K562 (cell line): ENCODE data around the gene POU3F1. TPM values are rescaled to one million over a fixed set of nuclear protein-coding genes. Genes with fewer than 3 reads are reported as not detected.

ENCODE experiments used
- RBFOX2 ChIP-seq: fragments of 200-400 bp; formaldehyde crosslinking; IDR thresholded peaks from 2 replicates; pipeline ENCODE4 v1.6.1; 2017; ENCODE audit warnings: low read depth, mild to moderate bottlenecking, low read length, moderate library complexity
- STAT5A ChIP-seq: IDR thresholded peaks from 2 replicates; pipeline ENCODE4 v1.6.1; 2012; ENCODE audit warnings: low read length, inconsistent platforms, borderline replicate concordance
- polyA plus RNA-seq, 8 experiments: library from polyadenylated mRNA; depleted of rRNA in 4 of 8; stranded (reverse) in 5 of 8; unstranded in 3 of 8; fragments of >200 nt; fragmentation: Nextera tagmentation in 2 of 8; fragmentation: Illumina TruSeq in 1 of 8; extraction: Ambion mirVana in 2 of 8; extraction: Trizol in 1 of 8; gene quantifications; 2 replicates each; pipeline versions ENCODE4 v1.2.1 to v1.2.3, GENCODE V29; 2011 to 2014; ENCODE audit warnings: inconsistent platforms in 1 of 8, missing spikeins in 1 of 8
- total RNA-seq, 7 experiments: library from RNA; depleted of rRNA in 6 of 7; stranded (reverse); fragments of >200 nt in 6 of 7; fragmentation: Illumina TruSeq in 2 of 7; extraction: Trizol in 2 of 7; gene quantifications; 2 replicates each; pipeline versions ENCODE4 v1.2.1 to v1.2.3, GENCODE V29; 2011 to 2021; ENCODE audit warnings: low replicate concordance in 1 of 7
- TF ChIP-seq, protein P1 (sequence below): sonication (generic); formaldehyde crosslinking; IDR thresholded peaks from 2 replicates; pipeline ENCODE4 v1.8.1; 2023; ENCODE audit warnings: missing genetic modification reagents, mild to moderate bottlenecking, borderline replicate concordance
- TF ChIP-seq, protein P2 (sequence below): fragments of 250-450 bp; sonication (Bioruptor Pico); IDR thresholded peaks from 2 replicates; pipeline ENCODE4 v1.8.0; 2021; ENCODE audit warnings: moderate library complexity, mild to moderate bottlenecking, inconsistent platforms
- TF ChIP-seq, protein P3 (sequence below), 2 experiments: IDR thresholded peaks; 2 replicates each; pipeline ENCODE4 v1.6.1; 2011; ENCODE audit warnings: borderline replicate concordance in 1 of 2, control low read depth in 1 of 2, low read depth in 1 of 2, low read length in 1 of 2, mild to moderate bottlenecking in 1 of 2, mixed read lengths in 1 of 2, moderate library complexity in 1 of 2; ENCODE audit not compliant: insufficient read depth in 1 of 2, insufficient read length in 1 of 2, poor library complexity in 1 of 2, severe bottlenecking in 1 of 2; ENCODE audit errors: extremely low read depth in 1 of 2

The POU3F1 gene
- total and polyA plus RNA-seq, 9 of the 15 experiments (the other 6 are each of a cell fraction or from before 2014, with no cell fraction given) = 0.09 TPM; not detected in 8

DNA sequence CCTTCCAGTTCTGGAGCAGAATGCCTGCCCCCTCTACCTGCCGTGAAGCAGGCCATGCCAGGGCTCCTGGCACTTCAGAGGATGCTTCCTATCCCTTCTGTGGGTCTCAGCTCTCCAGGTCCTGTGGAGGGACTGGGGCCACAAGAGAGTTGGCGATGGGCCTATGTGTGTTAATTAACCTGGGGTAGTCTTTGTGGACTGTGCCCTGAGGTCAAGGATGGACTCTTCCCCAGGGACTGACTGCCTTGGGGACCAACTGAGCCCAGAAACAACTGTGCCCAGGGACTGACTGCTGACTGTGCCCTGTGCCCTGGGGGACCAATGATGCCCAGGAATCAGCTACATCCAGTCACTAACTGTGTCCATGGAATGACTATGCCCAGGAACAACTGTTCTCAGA is 37.5 kb upstream of the POU3F1 start (continued):
- TF ChIP-seq, protein P1, sequence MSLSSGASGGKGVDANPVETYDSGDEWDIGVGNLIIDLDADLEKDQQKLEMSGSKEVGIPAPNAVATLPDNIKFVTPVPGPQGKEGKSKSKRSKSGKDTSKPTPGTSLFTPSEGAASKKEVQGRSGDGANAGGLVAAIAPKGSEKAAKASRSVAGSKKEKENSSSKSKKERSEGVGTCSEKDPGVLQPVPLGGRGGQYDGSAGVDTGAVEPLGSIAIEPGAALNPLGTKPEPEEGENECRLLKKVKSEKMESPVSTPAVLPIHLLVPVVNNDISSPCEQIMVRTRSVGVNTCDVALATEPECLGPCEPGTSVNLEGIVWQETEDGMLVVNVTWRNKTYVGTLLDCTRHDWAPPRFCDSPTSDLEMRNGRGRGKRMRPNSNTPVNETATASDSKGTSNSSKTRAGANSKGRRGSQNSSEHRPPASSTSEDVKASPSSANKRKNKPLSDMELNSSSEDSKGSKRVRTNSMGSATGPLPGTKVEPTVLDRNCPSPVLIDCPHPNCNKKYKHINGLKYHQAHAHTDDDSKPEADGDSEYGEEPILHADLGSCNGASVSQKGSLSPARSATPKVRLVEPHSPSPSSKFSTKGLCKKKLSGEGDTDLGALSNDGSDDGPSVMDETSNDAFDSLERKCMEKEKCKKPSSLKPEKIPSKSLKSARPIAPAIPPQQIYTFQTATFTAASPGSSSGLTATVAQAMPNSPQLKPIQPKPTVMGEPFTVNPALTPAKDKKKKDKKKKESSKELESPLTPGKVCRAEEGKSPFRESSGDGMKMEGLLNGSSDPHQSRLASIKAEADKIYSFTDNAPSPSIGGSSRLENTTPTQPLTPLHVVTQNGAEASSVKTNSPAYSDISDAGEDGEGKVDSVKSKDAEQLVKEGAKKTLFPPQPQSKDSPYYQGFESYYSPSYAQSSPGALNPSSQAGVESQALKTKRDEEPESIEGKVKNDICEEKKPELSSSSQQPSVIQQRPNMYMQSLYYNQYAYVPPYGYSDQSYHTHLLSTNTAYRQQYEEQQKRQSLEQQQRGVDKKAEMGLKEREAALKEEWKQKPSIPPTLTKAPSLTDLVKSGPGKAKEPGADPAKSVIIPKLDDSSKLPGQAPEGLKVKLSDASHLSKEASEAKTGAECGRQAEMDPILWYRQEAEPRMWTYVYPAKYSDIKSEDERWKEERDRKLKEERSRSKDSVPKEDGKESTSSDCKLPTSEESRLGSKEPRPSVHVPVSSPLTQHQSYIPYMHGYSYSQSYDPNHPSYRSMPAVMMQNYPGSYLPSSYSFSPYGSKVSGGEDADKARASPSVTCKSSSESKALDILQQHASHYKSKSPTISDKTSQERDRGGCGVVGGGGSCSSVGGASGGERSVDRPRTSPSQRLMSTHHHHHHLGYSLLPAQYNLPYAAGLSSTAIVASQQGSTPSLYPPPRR = no peak
- no peak for TF ChIP-seq RBFOX2
- no peak for TF ChIP-seq STAT5A
- TF ChIP-seq, protein P2, sequence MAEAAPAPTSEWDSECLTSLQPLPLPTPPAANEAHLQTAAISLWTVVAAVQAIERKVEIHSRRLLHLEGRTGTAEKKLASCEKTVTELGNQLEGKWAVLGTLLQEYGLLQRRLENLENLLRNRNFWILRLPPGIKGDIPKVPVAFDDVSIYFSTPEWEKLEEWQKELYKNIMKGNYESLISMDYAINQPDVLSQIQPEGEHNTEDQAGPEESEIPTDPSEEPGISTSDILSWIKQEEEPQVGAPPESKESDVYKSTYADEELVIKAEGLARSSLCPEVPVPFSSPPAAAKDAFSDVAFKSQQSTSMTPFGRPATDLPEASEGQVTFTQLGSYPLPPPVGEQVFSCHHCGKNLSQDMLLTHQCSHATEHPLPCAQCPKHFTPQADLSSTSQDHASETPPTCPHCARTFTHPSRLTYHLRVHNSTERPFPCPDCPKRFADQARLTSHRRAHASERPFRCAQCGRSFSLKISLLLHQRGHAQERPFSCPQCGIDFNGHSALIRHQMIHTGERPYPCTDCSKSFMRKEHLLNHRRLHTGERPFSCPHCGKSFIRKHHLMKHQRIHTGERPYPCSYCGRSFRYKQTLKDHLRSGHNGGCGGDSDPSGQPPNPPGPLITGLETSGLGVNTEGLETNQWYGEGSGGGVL (CRISPR knock-in tag) = no peak
- TF ChIP-seq, protein P3, sequence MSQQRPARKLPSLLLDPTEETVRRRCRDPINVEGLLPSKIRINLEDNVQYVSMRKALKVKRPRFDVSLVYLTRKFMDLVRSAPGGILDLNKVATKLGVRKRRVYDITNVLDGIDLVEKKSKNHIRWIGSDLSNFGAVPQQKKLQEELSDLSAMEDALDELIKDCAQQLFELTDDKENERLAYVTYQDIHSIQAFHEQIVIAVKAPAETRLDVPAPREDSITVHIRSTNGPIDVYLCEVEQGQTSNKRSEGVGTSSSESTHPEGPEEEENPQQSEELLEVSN (IDR thresholded peaks at IDR 0.05; ENCODE audit: borderline replicate concordance in 1 of 2, extremely low read depth in 1 of 2, insufficient read depth in 1 of 2, insufficient read length in 1 of 2, low read depth in 1 of 2, low read length in 1 of 2, poor library complexity in 1 of 2, severe bottlenecking in 1 of 2) = no peak
